ENCODE data around the gene PELO. TPM values are rescaled to one million over a fixed set of nuclear protein-coding genes. Genes with fewer than 3 reads are reported as not detected.

Gene PELO
- total and polyA plus RNA-seq, 2 donors (not counting 3 experiments of a cell fraction or from before 2014, with no cell fraction given): 8.6 to 13.2 TPM

DNA sequence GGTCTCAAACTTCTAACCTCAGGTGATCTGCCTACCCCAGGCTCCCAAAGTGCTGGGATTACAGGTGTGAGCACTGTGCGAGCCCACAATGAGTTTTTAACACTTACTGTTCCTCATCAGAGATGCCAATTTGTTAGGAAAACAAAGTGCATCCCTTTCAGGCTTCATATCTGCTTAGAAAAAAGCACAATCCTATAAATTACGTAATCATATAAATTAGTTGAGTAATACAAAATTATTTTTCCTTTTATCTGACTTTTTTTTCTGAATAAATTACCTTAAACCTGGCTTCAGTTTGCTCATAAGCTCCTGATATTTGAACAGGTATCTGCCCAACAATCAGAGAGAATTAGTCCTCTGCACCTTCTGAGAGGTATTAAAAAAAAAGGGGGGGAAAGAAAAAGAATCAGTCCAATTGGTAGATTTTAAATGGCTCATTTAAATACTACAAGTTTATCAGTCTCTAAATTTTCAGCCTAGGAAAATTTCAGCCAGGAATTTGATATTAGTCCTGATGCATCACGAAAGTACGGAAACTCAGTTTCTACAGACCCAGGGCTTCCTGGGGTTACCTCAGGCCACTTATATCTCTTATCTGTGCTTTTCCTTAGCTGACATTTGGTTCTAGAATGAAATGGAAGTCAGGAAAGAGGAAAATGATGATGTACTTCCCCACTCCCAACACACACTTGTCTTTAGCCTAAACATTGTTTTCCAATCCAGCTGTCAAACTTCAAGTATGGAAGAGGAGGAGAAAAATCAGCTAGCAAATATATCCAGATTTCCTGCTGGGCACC, 26.8 kb downstream of the PELO start:
- no TSS peak for BruUV-seq (replicated peaks)
- no peak overlapping the region for H3K9ac ChIP-seq (replicated peaks; ENCODE audit: extremely low read depth, insufficient read depth, low read length)
- ChIA-PET CTCF (interaction anchor here (0.7 to 4.1 kb wide), 3 partner anchors 9 to 14 kb away, joined by 3 to 32 read pairs (median 3); no protein-coding TSS in a partner anchor), POLR2A (no interaction called here)
- intact Hi-C loops (cut with micrococcal nuclease): no loop called here
- no peak overlapping the region for H3K4me2 ChIP-seq (ENCODE audit: insufficient read depth, low read length)
- no peak overlapping the region for H2AFZ ChIP-seq (ENCODE audit: low read depth, low read length)
- H3K27me3 ChIP-seq (ENCODE audit: control insufficient read depth in 2 of 2, insufficient read depth in 2 of 2, low read length in 2 of 2): no peaks in the 10 kb centered on the region
- H3K36me3 ChIP-seq (ENCODE audit: control insufficient read depth in 2 of 2, extremely low read depth in 1 of 2, insufficient read depth in 2 of 2, low read length in 2 of 2): no peaks in the 10 kb centered on the region
- FAIRE-seq: peak; percentile 72
- H4K20me1 ChIP-seq (replicated peaks; ENCODE audit: control insufficient read depth, extremely low read depth, insufficient read depth, low read length): no peaks in the 10 kb centered on the region
- H3K9me1 ChIP-seq (replicated peaks; ENCODE audit: control insufficient read depth, extremely low read depth, insufficient read depth, low read length): no peaks in the 10 kb centered on the region
- dilution Hi-C loops (cut with MboI; ENCODE audit: extremely low pct_ligation_motif_present, low sequenced_read_pairs): no loop called here
- no peaks in the 10 kb centered on the region for H3K9me3 ChIP-seq (replicated peaks; ENCODE audit: control insufficient read depth, insufficient read depth, low read length)
- H3K27ac ChIP-seq (ENCODE audit: insufficient read depth, low read depth, low read length): no peak overlapping the region
- peak; percentile 62 for DNase-seq (ENCODE audit: low read depth, low spot score)
- TF ChIP-seq GATA2 (IDR thresholded peaks at IDR 0.05; ENCODE audit: insufficient read depth, insufficient read length, low read depth, low read length): peak; percentile 14
- TF ChIP-seq JUN (IDR thresholded peaks at IDR 0.05; ENCODE audit: borderline replicate concordance, insufficient read depth, insufficient read length, low read depth): no peak
- no peaks in the 10 kb centered on the region for H3K79me2 ChIP-seq (ENCODE audit: control insufficient read depth, insufficient read depth, low read length)
- H3K4me3 ChIP-seq (replicated peaks in 1 of 3; ENCODE audit: insufficient read depth in 1 of 3, low read depth in 1 of 3, low read length in 3 of 3): no peak overlapping the region
- peaks cover 12% of the 10 kb centered on the region for H3K4me1 ChIP-seq (ENCODE audit: control insufficient read depth, extremely low read depth, insufficient read depth, low read length)

DNA sequence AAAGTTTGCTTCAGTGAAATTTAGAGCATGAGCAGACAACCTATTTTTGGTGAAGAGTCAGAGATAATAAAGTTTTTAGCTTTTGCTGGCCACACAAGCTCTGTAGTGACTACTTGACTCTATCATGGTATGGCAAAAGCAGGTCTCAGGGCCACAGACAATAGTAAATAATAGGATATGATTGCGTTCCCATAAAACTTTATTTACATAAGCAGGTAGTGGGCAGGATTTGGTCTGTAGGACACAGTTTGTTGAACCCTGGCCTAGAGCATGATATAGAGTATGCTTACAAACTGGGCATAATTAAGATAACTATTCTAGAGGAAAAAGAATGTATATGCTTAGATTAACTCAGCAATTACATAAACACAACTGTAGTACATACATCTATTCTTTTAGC, 30.1 kb downstream of the PELO start:
- POLR2A ChIA-PET: no interaction called here
- FAIRE-seq (no peak), DNase-seq (ENCODE audit: low read depth, low spot score) (no peak)
- no peaks in the 10 kb centered on the region for H3K36me3 ChIP-seq (ENCODE audit: control insufficient read depth in 2 of 2, extremely low read depth in 1 of 2, insufficient read depth in 2 of 2, low read length in 2 of 2)
- no TSS peak for BruUV-seq (replicated peaks)
- intact Hi-C loops (cut with micrococcal nuclease): no loop called here
- H3K9me1 ChIP-seq (replicated peaks; ENCODE audit: control insufficient read depth, extremely low read depth, insufficient read depth, low read length): no peaks in the 10 kb centered on the region
- H2AFZ ChIP-seq (ENCODE audit: low read depth, low read length): no peak overlapping the region
- CTCF ChIA-PET: interaction anchor here (1.5 kb wide), 1 partner anchor 98 kb away, joined by 3 read pairs; no protein-coding TSS in a partner anchor
- dilution Hi-C loops (cut with MboI; ENCODE audit: extremely low pct_ligation_motif_present, low sequenced_read_pairs): no loop called here
- H4K20me1 ChIP-seq (replicated peaks; ENCODE audit: control insufficient read depth, extremely low read depth, insufficient read depth, low read length): no peaks in the 10 kb centered on the region
- H3K79me2 ChIP-seq (ENCODE audit: control insufficient read depth, insufficient read depth, low read length): no peaks in the 10 kb centered on the region
- no peak overlapping the region for H3K9ac ChIP-seq (replicated peaks; ENCODE audit: extremely low read depth, insufficient read depth, low read length)
- H3K27me3 ChIP-seq (ENCODE audit: control insufficient read depth in 2 of 2, insufficient read depth in 2 of 2, low read length in 2 of 2): no peaks in the 10 kb centered on the region
- no peak overlapping the region for H3K4me3 ChIP-seq (replicated peaks in 1 of 3; ENCODE audit: insufficient read depth in 1 of 3, low read depth in 1 of 3, low read length in 3 of 3)
- TF ChIP-seq FOS (IDR thresholded peaks at IDR 0.05; ENCODE audit: borderline replicate concordance, insufficient read depth, low read length) (no peak), CTCF (IDR thresholded peaks at IDR 0.05; ENCODE audit: extremely low read depth in 1 of 2, insufficient read depth in 1 of 2, low read depth in 1 of 2, low read length in 2 of 2) (no peak), POLR2A (IDR thresholded peaks at IDR 0.05; ENCODE audit: low read depth, low read length) (no peak), GATA2 (IDR thresholded peaks at IDR 0.05; ENCODE audit: insufficient read depth, insufficient read length, low read depth, low read length) (no peak), POLR2AphosphoS5 (IDR thresholded peaks at IDR 0.05; ENCODE audit: insufficient read depth, low read depth, low read length) (no peak), MYC (IDR thresholded peaks at IDR 0.05; ENCODE audit: low read depth, low read length) (no peak), JUN (IDR thresholded peaks at IDR 0.05; ENCODE audit: borderline replicate concordance, insufficient read depth, insufficient read length, low read depth) (no peak), EZH2 (IDR thresholded peaks at IDR 0.05; ENCODE audit: borderline replicate concordance, low read depth, low read length, severe bottlenecking) (no peak)
- TF ChIP-seq, protein P1, sequence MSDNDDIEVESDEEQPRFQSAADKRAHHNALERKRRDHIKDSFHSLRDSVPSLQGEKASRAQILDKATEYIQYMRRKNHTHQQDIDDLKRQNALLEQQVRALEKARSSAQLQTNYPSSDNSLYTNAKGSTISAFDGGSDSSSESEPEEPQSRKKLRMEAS (IDR thresholded peaks at IDR 0.05; ENCODE audit: insufficient read depth, insufficient read length): no peak
- H3K4me2 ChIP-seq (ENCODE audit: insufficient read depth, low read length): no peak overlapping the region
- H3K9me3 ChIP-seq (replicated peaks; ENCODE audit: control insufficient read depth, insufficient read depth, low read length): no peaks in the 10 kb centered on the region
- peaks cover 12% of the 10 kb centered on the region for H3K4me1 ChIP-seq (ENCODE audit: control insufficient read depth, extremely low read depth, insufficient read depth, low read length)
- no peak overlapping the region for H3K27ac ChIP-seq (ENCODE audit: insufficient read depth, low read depth, low read length)

All from endothelial cell of umbilical vein (primary cell).